ENCODE measurements around the gene UQCRC1. TPM values are rescaled to one million over a fixed set of nuclear protein-coding genes. Genes with fewer than 3 reads are reported as not detected.

UQCRC1 gene
- total and polyA plus RNA-seq, 8 donors: 78.6 to 113 (median 98.0) TPM

- WGBS, 2 donors: 85 to 88% methylated on average over 36 to 38 of the region's 38 CpGs
Observed at GRCh38 chr3:48639944-48640606, 30.6 kb upstream of the UQCRC1 start.

GRCh38 chr3:48637305-48637704 lies 27.9 kb upstream of the UQCRC1 start:
- Histone ChIP-seq H3K4me3 (no peak overlapping the region), H3K36me3 (no peaks in the 10 kb centered on the region), H3K9me3 (no peaks in the 10 kb centered on the region), H3K4me1 (peaks cover 0 to 6% (median 0%) of the 10 kb centered on the region in 3 donors), H3K27me3 (no peaks in the 10 kb centered on the region), H3K27ac (no peak overlapping the region)
- no peak for TF ChIP-seq CTCF (IDR thresholded peaks at IDR 0.05)
- ATAC-seq: no peak
- intact Hi-C loops (cut with DNase I): no loop called here
- WGBS, 2 donors: 69 to 77% methylated on average over 6 of the region's 6 CpGs
- FAIRE-seq: no peak
- DNase-seq: peak in 1 of 6 donors; percentile 27

More at GRCh38 chr3:48639944-48640606, 30.6 kb upstream of the UQCRC1 start:
- H3K4me3 ChIP-seq: no peak overlapping the region
- no peaks in the 10 kb centered on the region for H3K36me3 ChIP-seq
- no peak for ATAC-seq
- peaks cover 0 to 6% (median 0%) of the 10 kb centered on the region in 3 donors for H3K4me1 ChIP-seq
- no peak overlapping the region for H3K27ac ChIP-seq
- no peaks in the 10 kb centered on the region for H3K9me3 ChIP-seq
- no peak for TF ChIP-seq CTCF (IDR thresholded peaks at IDR 0.05)
- no peaks in the 10 kb centered on the region for H3K27me3 ChIP-seq
- no peak for FAIRE-seq
- intact Hi-C loops (cut with DNase I): no loop called here
- DNase-seq: no peak

GRCh38 chr3:48636149-48636655 lies 26.8 kb upstream of the UQCRC1 start:
- H3K27ac ChIP-seq: peak overlapping the region in 1 of 4 donors; percentile 44
- ATAC-seq (no peak), FAIRE-seq (no peak), DNase-seq (peak in 1 of 6 donors; percentile 24)
- no peak for TF ChIP-seq CTCF (IDR thresholded peaks at IDR 0.05)
- H3K36me3 ChIP-seq: no peaks in the 10 kb centered on the region
- WGBS, 2 donors: 49 to 51% methylated on average over 10 of the region's 10 CpGs
- peaks cover 0 to 6% (median 0%) of the 10 kb centered on the region in 3 donors for H3K4me1 ChIP-seq
- no peaks in the 10 kb centered on the region for H3K27me3 ChIP-seq
- no peaks in the 10 kb centered on the region for H3K9me3 ChIP-seq
- intact Hi-C loops (cut with DNase I): no loop called here
- H3K4me3 ChIP-seq: peak overlapping the region; percentile 62 to 94 (median 81)

- ATAC-seq (peak; percentile 98 to 99 (median 98)), DNase-seq (peak; percentile 96 to 99 (median 96)), FAIRE-seq (no peak)
- Histone ChIP-seq H3K4me1 (peaks cover 0 to 6% (median 0%) of the 10 kb centered on the region in 3 donors), H3K4me3 (peak within 1 kb of the TSS; percentile 62 to 94 (median 81)), H3K27ac (peak within 1 kb of the TSS; percentile 9 to 62 (median 54)), H3K36me3 (no peaks in the 10 kb centered on the region), H3K27me3 (no peaks in the 10 kb centered on the region), H3K9me3 (no peaks in the 10 kb centered on the region)
- intact Hi-C loops (cut with DNase I): no loop called here
- peak in 1 of 4 donors; percentile 9 for TF ChIP-seq CTCF (IDR thresholded peaks at IDR 0.05)
- WGBS, 2 donors: 0 to 1% methylated on average over 65 to 68 of the region's 68 CpGs
Observed at GRCh38 chr3:48635222-48636021, 26.0 kb upstream of the UQCRC1 start, which contains the start of gene SLC26A6. Gene SLC26A6, minus strand, starts transcription at chr3:48635461. Its CDS starts 68 bp downstream, at chr3:48635393.

Data from pancreas (tissue), 10 donors.